ENCODE data around the gene PFDN4.

DNA sequence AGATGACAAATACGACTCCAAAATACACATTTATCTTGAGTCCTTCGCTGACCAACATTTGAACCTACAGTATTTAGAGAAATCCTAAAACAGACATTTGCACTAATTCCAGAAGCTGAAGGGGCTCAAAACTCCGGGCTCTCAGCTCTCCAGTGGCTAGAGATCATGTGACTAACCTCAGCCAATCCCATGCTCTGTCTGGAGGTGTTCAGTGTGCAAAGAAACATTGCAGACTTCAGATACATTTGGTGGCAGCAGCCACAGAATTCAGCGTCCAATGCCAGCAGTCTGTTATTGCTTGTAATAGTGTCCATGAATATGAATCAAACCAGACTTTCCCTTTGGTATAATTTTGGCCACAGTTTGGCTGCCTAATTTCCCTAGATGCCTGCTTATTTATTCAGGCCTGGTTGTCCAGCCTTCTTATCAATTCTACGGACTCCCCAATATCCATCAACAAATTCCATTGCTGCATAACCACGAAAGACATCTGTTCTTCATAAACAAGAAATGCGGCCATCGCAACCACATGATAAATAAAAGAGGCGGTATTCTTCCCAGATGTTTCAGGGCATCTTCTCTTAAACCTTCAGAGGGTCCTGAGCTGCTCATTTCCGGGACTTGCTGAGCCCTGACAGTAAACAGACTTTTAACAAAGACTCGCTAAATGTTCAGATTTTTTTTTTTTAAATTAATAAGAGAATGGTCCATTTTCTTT, 19.6 kb upstream of the PFDN4 start:
- no peak for TF ChIP-seq GLI4 (tag by site-specific recombination; IDR thresholded peaks at IDR 0.05)
- no peak for TF ChIP-seq ZNF768 (tag by site-specific recombination; IDR thresholded peaks at IDR 0.05)
- no peak for TF ChIP-seq ZSCAN18 (tag by site-specific recombination; IDR thresholded peaks at IDR 0.05)
- no peak for TF ChIP-seq ZNF449 (tag by site-specific recombination; IDR thresholded peaks at IDR 0.05)
- no peak for TF ChIP-seq ZNF24 (tag by site-specific recombination; IDR thresholded peaks at IDR 0.05)
- TF ChIP-seq ZFP37 (tag by site-specific recombination; IDR thresholded peaks at IDR 0.05) = no peak
- no peak for TF ChIP-seq CTCF (tag by site-specific recombination; IDR thresholded peaks at IDR 0.05)
- no peak for TF ChIP-seq ZBTB8A (tag by site-specific recombination; IDR thresholded peaks at IDR 0.05)
- no peak for TF ChIP-seq REST (tag by site-specific recombination; IDR thresholded peaks at IDR 0.05)

Measured in HEK293 (cell line).